Measurements from ENCODE around the gene PRKAR1B.

DNA sequence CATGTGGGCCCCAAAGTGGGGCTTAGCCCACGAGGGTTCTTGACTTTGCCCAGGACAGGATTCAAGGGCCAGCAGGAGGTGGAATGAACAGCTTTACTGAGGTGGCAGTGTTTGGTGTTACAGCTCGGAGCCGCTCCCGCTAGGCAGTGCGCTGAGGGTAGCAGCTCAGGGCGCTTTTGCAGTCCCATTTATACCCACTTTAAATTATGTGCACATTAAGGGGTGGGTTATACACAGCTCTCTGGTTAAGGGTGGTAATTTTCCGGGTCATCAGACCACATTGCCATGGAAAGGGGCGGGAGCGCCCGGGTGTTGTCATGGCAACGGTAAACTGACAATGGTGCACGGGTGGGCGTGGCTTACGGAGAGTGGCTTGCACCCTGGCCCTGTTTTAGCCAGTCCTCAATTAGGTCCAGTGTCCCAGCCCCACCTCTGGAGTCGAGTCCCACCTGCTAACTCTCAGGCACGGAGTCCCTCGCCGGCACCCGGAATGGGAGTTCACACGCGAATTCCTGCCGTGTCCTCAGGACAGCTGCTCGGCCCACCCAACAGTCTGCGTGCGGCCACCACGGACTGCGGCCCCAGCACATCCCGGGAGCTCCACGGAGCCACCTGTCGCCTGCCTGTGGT, 149.2 kb downstream of the PRKAR1B start:
- TF ChIP-seq, protein P1, sequence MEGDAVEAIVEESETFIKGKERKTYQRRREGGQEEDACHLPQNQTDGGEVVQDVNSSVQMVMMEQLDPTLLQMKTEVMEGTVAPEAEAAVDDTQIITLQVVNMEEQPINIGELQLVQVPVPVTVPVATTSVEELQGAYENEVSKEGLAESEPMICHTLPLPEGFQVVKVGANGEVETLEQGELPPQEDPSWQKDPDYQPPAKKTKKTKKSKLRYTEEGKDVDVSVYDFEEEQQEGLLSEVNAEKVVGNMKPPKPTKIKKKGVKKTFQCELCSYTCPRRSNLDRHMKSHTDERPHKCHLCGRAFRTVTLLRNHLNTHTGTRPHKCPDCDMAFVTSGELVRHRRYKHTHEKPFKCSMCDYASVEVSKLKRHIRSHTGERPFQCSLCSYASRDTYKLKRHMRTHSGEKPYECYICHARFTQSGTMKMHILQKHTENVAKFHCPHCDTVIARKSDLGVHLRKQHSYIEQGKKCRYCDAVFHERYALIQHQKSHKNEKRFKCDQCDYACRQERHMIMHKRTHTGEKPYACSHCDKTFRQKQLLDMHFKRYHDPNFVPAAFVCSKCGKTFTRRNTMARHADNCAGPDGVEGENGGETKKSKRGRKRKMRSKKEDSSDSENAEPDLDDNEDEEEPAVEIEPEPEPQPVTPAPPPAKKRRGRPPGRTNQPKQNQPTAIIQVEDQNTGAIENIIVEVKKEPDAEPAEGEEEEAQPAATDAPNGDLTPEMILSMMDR (conservative IDR thresholded peaks at IDR 0.05; ENCODE audit: low read length) = no peak
- TF ChIP-seq EZH2phosphoT487 (IDR thresholded peaks at IDR 0.05; ENCODE audit: borderline replicate concordance) = no peak

Data from Loucy (cell line).